Measurements from ENCODE around the gene CCNL2. TPM values are rescaled to one million over a fixed set of nuclear protein-coding genes. Genes with fewer than 3 reads are reported as not detected.

Gene CCNL2
- total RNA-seq, 1 donor from 2014 or later = 134 TPM

DNA sequence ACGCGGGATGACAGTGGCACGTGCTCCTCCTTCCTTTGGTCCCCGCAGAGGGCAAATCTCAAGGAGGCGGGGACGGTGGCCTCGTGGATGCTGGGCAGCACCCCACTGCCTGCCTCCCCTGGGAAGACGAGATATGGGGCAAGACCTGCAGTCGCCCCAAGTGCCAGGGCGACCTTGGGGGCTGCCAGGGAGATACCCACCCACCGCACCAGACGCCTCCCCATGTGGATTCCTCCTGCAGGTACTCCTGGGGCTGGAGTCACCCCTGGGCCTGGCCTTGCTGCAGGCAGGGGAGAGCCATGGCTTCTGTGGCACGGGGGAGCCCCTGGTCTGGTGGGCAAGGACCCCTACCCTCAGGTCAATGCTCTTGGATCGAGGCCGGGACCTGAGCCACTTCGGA, 18.3 kb downstream of the CCNL2 start:
- TF ChIP-seq, protein P1, sequence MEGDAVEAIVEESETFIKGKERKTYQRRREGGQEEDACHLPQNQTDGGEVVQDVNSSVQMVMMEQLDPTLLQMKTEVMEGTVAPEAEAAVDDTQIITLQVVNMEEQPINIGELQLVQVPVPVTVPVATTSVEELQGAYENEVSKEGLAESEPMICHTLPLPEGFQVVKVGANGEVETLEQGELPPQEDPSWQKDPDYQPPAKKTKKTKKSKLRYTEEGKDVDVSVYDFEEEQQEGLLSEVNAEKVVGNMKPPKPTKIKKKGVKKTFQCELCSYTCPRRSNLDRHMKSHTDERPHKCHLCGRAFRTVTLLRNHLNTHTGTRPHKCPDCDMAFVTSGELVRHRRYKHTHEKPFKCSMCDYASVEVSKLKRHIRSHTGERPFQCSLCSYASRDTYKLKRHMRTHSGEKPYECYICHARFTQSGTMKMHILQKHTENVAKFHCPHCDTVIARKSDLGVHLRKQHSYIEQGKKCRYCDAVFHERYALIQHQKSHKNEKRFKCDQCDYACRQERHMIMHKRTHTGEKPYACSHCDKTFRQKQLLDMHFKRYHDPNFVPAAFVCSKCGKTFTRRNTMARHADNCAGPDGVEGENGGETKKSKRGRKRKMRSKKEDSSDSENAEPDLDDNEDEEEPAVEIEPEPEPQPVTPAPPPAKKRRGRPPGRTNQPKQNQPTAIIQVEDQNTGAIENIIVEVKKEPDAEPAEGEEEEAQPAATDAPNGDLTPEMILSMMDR (IDR thresholded peaks at IDR 0.05; ENCODE audit: insufficient read depth, low read length, poor library complexity, severe bottlenecking) = no peak
- H3K36me3 ChIP-seq (ENCODE audit: control insufficient read depth, insufficient read depth, low read length) = peaks cover 1% of the 10 kb centered on the region
- H3K27me3 ChIP-seq (ENCODE audit: control insufficient read depth, insufficient read depth, low read length) = no peaks in the 10 kb centered on the region
- no peak for DNase-seq (ENCODE audit: low read depth)
- H3K4me3 ChIP-seq (ENCODE audit: low read depth, low read length) = no peak overlapping the region

DNA sequence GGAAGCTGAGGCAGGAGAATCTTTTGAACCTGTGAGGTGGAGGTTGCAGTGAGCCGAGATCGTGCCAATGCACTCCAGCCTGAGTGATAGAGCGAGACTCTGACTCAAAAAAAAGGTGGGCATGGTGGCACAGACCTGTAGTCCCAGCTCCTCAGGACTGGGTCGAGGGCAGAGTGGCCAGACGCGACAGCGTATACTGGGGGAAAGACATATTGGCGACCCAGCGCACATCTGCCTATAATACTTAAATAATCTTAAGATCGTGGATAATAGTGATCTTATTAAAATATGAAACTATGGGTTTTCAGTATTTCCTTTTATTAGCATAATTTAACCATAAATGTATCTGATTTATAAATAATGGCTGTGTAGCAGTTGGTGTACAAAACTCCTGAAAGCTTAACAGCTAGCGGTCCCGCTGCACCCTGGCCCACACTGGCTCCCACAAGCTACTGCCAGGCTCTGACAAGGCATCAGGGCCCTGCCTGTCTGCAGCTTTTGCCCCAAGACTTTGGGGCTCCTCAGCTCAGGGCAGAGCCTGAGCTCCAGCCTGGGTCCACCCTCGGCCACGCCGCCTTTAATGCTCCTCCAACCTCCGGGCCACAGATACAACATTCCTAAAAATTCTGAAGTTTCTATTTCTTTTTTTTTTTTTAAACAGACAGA, 21.5 kb downstream of the CCNL2 start:
- no peaks in the 10 kb centered on the region for H3K27me3 ChIP-seq (ENCODE audit: control insufficient read depth, insufficient read depth, low read length)
- no peak for DNase-seq (ENCODE audit: low read depth)
- TF ChIP-seq, protein P1 (IDR thresholded peaks at IDR 0.05; ENCODE audit: insufficient read depth, low read length, poor library complexity, severe bottlenecking) = no peak
- H3K4me3 ChIP-seq (ENCODE audit: low read depth, low read length) = no peak overlapping the region
- H3K36me3 ChIP-seq (ENCODE audit: control insufficient read depth, insufficient read depth, low read length) = no peaks in the 10 kb centered on the region

DNA sequence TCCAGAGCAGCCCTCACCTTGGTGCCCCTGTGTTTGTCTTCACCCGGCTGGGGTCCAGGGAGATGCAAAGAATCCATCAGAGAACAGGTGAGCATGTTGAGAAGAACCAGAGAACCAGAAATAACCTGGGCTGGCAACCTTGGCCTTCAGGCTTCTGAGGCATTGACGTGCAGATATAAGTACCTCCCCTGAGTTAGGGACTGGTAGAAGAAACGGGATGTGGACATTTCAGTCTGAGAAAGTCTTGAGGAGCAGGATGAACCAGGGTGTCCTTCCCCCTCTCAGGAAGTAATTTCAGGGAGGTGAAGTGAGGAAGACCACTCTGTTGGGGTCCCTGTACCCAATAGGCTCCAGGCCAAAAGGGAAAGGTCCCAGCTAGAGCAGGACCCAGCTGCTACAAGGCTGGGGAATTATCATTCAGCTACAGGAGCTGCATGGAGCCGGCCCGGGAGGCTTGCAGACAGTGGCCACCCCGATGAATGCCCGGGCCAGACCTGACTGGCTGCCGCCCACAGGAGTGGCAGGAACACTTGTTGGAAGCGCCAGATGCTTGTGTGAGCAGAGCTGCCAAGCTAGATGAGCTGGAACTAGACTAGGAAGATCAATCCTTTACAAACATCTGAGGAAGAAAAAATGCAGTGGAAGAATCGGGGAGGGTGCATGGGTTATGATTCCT, 22.4 kb downstream of the CCNL2 start:
- no peak for DNase-seq (ENCODE audit: low read depth)
- TF ChIP-seq, protein P1 (IDR thresholded peaks at IDR 0.05; ENCODE audit: insufficient read depth, low read length, poor library complexity, severe bottlenecking) = no peak
- no peak overlapping the region for H3K4me3 ChIP-seq (ENCODE audit: low read depth, low read length)
- H3K36me3 ChIP-seq (ENCODE audit: control insufficient read depth, insufficient read depth, low read length) = no peaks in the 10 kb centered on the region
- H3K27me3 ChIP-seq (ENCODE audit: control insufficient read depth, insufficient read depth, low read length) = no peaks in the 10 kb centered on the region

DNA sequence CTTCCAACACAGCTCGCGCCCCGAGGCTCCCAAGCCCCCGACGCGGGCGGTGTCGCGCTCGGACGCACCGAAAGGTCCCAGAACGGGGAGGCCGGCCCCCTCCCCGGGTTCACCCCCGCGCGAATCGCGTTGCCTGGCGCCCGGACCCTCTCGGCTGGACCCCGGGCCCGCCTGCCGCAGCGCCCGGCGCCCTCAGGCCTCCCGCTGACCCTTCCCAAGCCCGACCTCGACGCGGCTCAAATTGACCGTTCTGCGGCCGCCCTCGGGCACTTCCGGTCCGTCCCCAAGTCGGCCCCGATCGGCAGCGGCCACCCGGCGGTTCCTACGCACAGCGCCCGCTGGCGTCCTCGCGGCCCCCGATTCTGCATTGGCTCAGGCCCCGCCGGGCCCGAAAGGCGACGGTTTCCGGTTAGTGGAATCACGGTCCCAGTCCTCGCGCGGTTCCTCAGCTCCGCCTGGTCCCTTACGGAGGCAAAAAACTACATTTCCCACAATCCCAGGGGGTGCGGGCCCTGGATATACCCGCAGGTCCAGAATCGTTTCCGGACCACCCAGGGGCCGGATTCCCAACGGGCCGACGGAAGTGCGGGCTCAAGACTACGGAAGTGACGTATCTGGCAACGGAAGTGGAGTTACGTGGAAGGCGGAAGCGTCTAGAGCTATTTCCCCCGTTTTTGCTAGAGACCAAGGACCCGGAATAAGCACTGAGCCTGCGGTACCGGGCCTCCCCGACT, 24.0 kb downstream of the CCNL2 start, which contains the start of gene AURKAIP1:
AURKAIP1 (minus strand) TSS at position 279 of the 734 bp plus-strand sequence. CDS start 451 bp downstream, outside the sequence.
- Histone ChIP-seq H3K36me3 (ENCODE audit: control insufficient read depth, insufficient read depth, low read length) (no peaks in the 10 kb centered on the region), H3K27me3 (ENCODE audit: control insufficient read depth, insufficient read depth, low read length) (no peaks in the 10 kb centered on the region), H3K4me3 (ENCODE audit: low read depth, low read length) (peak within 1 kb of the TSS; percentile 96)
- TF ChIP-seq, protein P1 (IDR thresholded peaks at IDR 0.05; ENCODE audit: insufficient read depth, low read length, poor library complexity, severe bottlenecking) = peak; percentile 17
- DNase-seq (ENCODE audit: low read depth) = peak; percentile 99

DNA sequence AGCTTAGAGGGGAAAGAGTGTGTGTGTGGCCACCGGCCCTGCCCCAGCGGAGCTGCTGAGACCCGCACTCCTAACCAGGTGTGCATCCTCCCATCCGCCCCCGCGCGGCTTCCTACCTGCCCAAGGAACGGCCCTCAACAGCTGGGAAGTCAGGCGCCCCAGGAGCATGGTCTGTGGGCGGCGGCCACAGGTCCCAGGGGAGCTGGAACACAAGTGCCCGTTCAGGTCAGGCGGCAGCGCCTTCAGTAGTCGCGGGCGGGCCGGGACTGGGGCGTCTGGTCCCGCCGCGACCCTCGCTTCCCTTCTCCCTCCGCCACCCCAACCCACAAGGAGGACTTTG, 24.6 kb downstream of the CCNL2 start:
- H3K36me3 ChIP-seq (ENCODE audit: control insufficient read depth, insufficient read depth, low read length) = no peaks in the 10 kb centered on the region
- no peak for DNase-seq (ENCODE audit: low read depth)
- no peaks in the 10 kb centered on the region for H3K27me3 ChIP-seq (ENCODE audit: control insufficient read depth, insufficient read depth, low read length)
- H3K4me3 ChIP-seq (ENCODE audit: low read depth, low read length) = peak overlapping the region; percentile 96
- TF ChIP-seq, protein P1 (IDR thresholded peaks at IDR 0.05; ENCODE audit: insufficient read depth, low read length, poor library complexity, severe bottlenecking) = no peak
